ENCODE results near the gene ITGB4. TPM values are rescaled to one million over a fixed set of nuclear protein-coding genes. Genes with fewer than 3 reads are reported as not detected.

The ITGB4 gene
- total and polyA plus RNA-seq, 2 donors, result 22.4 to 64.8 TPM

DNA sequence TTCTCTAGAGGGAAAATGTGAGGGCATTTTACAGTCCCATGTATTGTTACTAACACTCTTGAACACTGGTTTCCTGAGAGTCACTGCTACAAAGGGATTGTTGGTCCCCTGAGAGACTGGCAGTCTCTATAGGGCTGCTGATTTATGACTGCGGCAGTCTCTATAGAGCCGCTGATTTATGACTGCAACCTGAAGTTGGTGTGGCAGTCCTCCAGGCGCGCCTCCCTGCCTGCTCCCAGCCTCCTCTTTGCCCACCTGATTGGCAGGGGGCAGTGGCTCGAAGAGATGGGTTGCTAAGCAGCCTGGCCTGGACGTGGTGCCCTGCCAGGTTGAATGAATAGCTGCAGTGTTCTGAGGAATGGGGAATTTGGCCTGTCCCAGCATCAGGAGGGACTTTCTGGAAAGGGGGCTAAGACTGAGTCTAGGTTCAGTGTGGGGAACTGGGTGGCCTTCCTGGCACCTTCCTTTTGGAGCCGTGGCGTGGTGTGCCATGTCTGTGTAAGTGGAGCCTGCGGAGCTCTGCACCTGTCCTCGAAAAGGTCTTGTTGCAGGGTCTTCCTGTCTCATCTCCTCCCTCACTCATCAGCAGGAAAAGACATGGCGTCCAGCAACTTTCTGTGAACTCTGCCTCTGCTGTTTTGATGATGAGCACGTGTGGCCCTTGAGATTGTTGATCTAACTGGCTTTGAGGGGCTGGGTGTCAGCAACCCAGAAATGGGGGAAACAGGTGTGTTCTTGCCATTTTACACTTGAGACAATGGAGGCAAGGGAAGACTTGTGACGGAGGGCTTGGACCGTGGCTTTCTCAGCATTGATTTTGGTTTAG, 29.2 kb upstream of the ITGB4 start:
- Histone ChIP-seq H3K36me3 (ENCODE audit: insufficient read depth) (no peaks in the 10 kb centered on the region), H3K4me1 (ENCODE audit: insufficient read depth) (no peaks in the 10 kb centered on the region), H3K27ac (ENCODE audit: low read depth) (no peak overlapping the region), H3K4me3 (ENCODE audit: low read depth, low read length) (no peak overlapping the region)
- DNase-seq (ENCODE audit: extremely low spot score), result no peak
- 87% methylated on average over 14 of the region's 14 CpGs for WGBS

DNA sequence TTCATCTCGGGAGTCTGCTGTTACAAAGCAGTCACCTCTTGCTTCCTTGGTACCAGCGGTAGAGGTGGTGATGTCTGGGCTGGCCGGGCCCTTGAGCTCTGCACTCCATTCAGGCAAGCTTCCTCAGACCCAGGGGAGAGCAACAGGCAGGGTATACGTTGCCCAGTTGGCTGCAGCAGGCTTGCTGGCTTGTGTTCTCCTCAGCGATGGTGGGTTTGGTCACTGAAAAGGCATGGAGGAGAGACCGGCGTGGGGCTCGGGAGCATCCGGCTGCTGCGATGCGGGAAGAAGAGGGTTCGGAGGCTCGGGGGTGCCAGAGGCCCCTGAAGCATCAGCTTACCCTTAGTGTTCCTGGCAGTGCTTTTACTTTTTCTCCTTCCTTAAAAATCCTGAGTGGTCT, 28.3 kb upstream of the ITGB4 start:
- Histone ChIP-seq H3K4me1 (ENCODE audit: insufficient read depth) (no peaks in the 10 kb centered on the region), H3K4me3 (ENCODE audit: low read depth, low read length) (no peak overlapping the region), H3K36me3 (ENCODE audit: insufficient read depth) (no peaks in the 10 kb centered on the region), H3K27ac (ENCODE audit: low read depth) (no peak overlapping the region)
- DNase-seq (ENCODE audit: extremely low spot score), result no peak
- 75% methylated on average over 13 of the region's 13 CpGs for whole genome bisulfite sequencing

GRCh38 chr17:75693500-75694481, 27.5 kb upstream of the ITGB4 start:
- H3K36me3 ChIP-seq (ENCODE audit: insufficient read depth), result no peaks in the 10 kb centered on the region
- no peak overlapping the region for H3K4me3 ChIP-seq (ENCODE audit: low read depth, low read length)
- WGBS, result 44% methylated on average over 19 of the region's 19 CpGs
- no peak for DNase-seq (ENCODE audit: extremely low spot score)
- no peaks in the 10 kb centered on the region for H3K4me1 ChIP-seq (ENCODE audit: insufficient read depth)
- no peak overlapping the region for H3K27ac ChIP-seq (ENCODE audit: low read depth)

- 73% methylated on average over 14 of the region's 14 CpGs for WGBS
- H3K36me3 ChIP-seq (ENCODE audit: insufficient read depth), result no peaks in the 10 kb centered on the region
Measured at GRCh38 chr17:75694536-75694935, 26.7 kb upstream of the ITGB4 start.

GRCh38 chr17:75695141-75695829, 26.0 kb upstream of the ITGB4 start:
- Histone ChIP-seq H3K4me3 (ENCODE audit: low read depth, low read length) (no peak overlapping the region), H3K27ac (ENCODE audit: low read depth) (no peak overlapping the region), H3K36me3 (ENCODE audit: insufficient read depth) (no peaks in the 10 kb centered on the region), H3K4me1 (ENCODE audit: insufficient read depth) (no peaks in the 10 kb centered on the region)
- DNase-seq (ENCODE audit: extremely low spot score), result no peak
- WGBS, result 90% methylated on average over 7 of the region's 7 CpGs

More at GRCh38 chr17:75694536-75694935, 26.7 kb upstream of the ITGB4 start:
- Histone ChIP-seq H3K4me1 (ENCODE audit: insufficient read depth) (no peaks in the 10 kb centered on the region), H3K4me3 (ENCODE audit: low read depth, low read length) (no peak overlapping the region), H3K27ac (ENCODE audit: low read depth) (no peak overlapping the region)
- no peak for DNase-seq (ENCODE audit: extremely low spot score)

DNA sequence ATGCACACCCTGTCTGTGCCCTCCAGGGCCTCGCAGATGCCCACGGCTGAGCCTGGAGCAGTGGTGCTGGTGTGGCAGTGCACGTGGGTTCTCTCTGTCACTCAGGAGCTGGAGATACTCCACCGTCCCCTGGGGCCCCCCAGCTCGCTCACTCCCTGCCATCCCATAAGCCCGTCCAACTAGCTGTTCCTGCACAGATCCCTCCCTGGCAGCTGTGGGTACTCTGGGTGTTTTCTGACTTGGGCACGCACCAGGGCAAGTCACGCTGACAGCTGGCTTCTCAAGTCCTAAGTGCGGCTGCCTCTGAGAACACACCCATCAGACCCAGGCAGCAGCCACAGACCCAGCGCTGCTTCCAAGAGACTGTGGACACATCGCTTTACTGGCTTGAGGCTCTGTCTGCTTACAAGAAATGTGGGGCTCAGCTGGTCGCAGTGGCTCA, 25.4 kb upstream of the ITGB4 start:
- WGBS, result 92% methylated on average over 12 of the region's 12 CpGs
- H3K36me3 ChIP-seq (ENCODE audit: insufficient read depth), result no peaks in the 10 kb centered on the region
- H3K4me1 ChIP-seq (ENCODE audit: insufficient read depth), result no peaks in the 10 kb centered on the region
- no peak overlapping the region for H3K27ac ChIP-seq (ENCODE audit: low read depth)
- H3K4me3 ChIP-seq (ENCODE audit: low read depth, low read length), result no peak overlapping the region
- no peak for DNase-seq (ENCODE audit: extremely low spot score)

DNA sequence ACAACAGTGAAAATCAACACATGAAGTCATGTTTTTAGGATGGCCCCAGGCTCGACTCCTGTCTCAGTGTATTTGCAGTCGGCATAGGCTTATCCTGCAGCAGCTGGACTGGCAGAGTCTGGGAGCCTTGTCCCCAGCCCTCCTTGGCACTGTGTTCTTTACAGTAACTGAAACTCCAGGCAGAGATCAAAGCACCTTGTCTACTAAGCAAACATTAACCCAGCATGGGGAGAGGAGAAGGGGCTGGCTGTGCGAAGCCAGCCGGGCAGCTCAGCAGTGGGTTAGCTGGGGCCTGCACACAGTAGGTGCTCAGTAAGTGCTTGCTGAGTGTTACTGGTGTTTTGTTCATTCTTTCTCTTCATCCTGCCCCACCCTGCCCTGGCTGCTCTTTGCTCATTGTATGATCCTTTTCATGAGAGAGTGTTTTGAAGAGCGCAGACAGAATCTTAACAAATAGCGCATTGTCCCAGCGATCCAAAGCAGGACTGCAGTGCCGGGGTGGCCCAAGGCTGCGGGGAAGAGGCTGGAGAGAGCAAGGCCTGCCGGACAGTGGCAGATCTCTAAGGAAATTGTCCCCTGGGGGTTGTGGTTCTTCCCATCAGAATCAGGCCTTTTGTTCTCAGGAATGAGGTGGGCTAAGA, 23.5 kb upstream of the ITGB4 start:
- no peaks in the 10 kb centered on the region for H3K4me1 ChIP-seq (ENCODE audit: insufficient read depth)
- H3K4me3 ChIP-seq (ENCODE audit: low read depth, low read length), result no peak overlapping the region
- 80% methylated on average over 10 of the region's 10 CpGs for WGBS
- H3K27ac ChIP-seq (ENCODE audit: low read depth), result no peak overlapping the region
- no peak for DNase-seq (ENCODE audit: extremely low spot score)
- H3K36me3 ChIP-seq (ENCODE audit: insufficient read depth), result no peaks in the 10 kb centered on the region

GRCh38 chr17:75698659-75699058, 22.6 kb upstream of the ITGB4 start:
- H3K4me1 ChIP-seq (ENCODE audit: insufficient read depth), result no peaks in the 10 kb centered on the region
- DNase-seq (ENCODE audit: extremely low spot score), result no peak
- H3K27ac ChIP-seq (ENCODE audit: low read depth), result no peak overlapping the region
- no peak overlapping the region for H3K4me3 ChIP-seq (ENCODE audit: low read depth, low read length)
- H3K36me3 ChIP-seq (ENCODE audit: insufficient read depth), result no peaks in the 10 kb centered on the region
- 90% methylated on average over 3 of the region's 3 CpGs for WGBS

DNA sequence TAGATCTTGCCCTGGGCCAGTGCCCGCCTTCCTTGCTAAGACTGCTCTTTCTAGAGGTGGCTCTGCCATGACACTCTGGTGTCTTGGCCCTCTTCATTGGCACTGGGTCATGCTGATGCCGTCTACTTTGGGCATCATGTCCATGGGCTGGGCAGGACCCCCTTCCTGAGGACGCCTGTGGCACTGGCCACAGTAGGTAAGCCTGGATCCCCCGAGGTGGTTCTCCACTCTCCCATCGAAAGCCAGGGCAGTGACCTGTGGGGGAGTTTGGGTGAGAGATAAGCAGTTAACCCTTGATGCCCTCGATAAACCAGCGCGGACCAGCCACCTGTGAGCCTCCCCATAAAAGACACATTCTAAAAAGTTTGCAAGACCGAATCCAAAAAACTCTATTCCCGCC, 20.0 kb upstream of the ITGB4 start:
- Histone ChIP-seq H3K36me3 (ENCODE audit: insufficient read depth) (peaks cover 3% of the 10 kb centered on the region), H3K4me1 (ENCODE audit: insufficient read depth) (no peaks in the 10 kb centered on the region), H3K4me3 (ENCODE audit: low read depth, low read length) (no peak overlapping the region), H3K27ac (ENCODE audit: low read depth) (peak overlapping the region; percentile 51)
- 86% methylated on average over 10 of the region's 10 CpGs for WGBS
- DNase-seq (ENCODE audit: extremely low spot score), result no peak

- DNase-seq (ENCODE audit: extremely low spot score), result no peak
- no peak overlapping the region for H3K4me3 ChIP-seq (ENCODE audit: low read depth, low read length)
- 95% methylated on average over 12 of the region's 12 CpGs for WGBS
- H3K4me1 ChIP-seq (ENCODE audit: insufficient read depth), result no peaks in the 10 kb centered on the region
- H3K36me3 ChIP-seq (ENCODE audit: insufficient read depth), result peaks cover 3% of the 10 kb centered on the region
- no peak overlapping the region for H3K27ac ChIP-seq (ENCODE audit: low read depth)
Measured at GRCh38 chr17:75703191-75703590, 18.1 kb upstream of the ITGB4 start.

- no peak overlapping the region for H3K4me3 ChIP-seq (ENCODE audit: low read depth, low read length)
- H3K27ac ChIP-seq (ENCODE audit: low read depth), result no peak overlapping the region
- no peak for DNase-seq (ENCODE audit: extremely low spot score)
- H3K4me1 ChIP-seq (ENCODE audit: insufficient read depth), result no peaks in the 10 kb centered on the region
- peaks cover 3% of the 10 kb centered on the region for H3K36me3 ChIP-seq (ENCODE audit: insufficient read depth)
- whole genome bisulfite sequencing, result 93% methylated on average over 9 of the region's 9 CpGs
Measured at GRCh38 chr17:75703591-75703990, 17.7 kb upstream of the ITGB4 start.

- DNase-seq (ENCODE audit: extremely low spot score), result no peak
- Histone ChIP-seq H3K27ac (ENCODE audit: low read depth) (no peak overlapping the region), H3K4me3 (ENCODE audit: low read depth, low read length) (no peak overlapping the region), H3K4me1 (ENCODE audit: insufficient read depth) (no peaks in the 10 kb centered on the region), H3K36me3 (ENCODE audit: insufficient read depth) (peaks cover 3% of the 10 kb centered on the region)
- WGBS, result 80% methylated on average over 27 of the region's 27 CpGs
Measured at GRCh38 chr17:75704963-75705875, 16.0 kb upstream of the ITGB4 start.

Data from urinary bladder (tissue), 4 donors.